Measurements from ENCODE around the gene FBL.

FBL gene

DNA sequence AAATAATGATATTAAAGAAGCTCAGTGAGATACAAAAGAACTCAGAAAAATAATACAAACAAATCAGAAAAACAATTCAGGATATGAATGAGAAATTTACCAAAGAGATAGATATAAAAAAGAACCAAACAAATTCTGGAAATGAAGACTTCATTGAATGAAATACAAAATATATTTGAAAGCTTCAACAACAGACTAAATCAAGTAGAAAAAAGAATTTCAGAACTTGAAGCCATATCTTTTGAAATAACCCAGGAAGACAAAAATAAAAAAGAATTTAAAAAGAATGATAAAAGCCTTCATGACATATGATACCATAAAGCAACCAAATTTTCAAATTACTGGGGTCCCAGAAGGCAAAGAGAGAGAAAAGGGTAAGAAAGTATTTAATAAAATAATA lies 57.9 kb downstream of the FBL start:
- no peak for DNase-seq (ENCODE audit: low spot score)
